Colonic mucosa (tissue), 4 donors: ENCODE measurements around the gene PAPSS2. TPM values are rescaled to one million over a fixed set of nuclear protein-coding genes. Genes with fewer than 3 reads are reported as not detected.

Source experiments
- DNase-seq: peaks from one replicate; pipeline ENCODE4 v3.0.0-alpha.2; 2020
- H3K27ac ChIP-seq: fragments of 200-600 bp; one replicate; pipeline ENCODE4 v1.8.0; 2021
- H3K27me3 ChIP-seq: fragments of 200-600 bp; one replicate; pipeline ENCODE4 v1.8.0; 2021
- H3K36me3 ChIP-seq: fragments of 200-600 bp; one replicate; pipeline ENCODE4 v1.8.0; 2021
- H3K4me1 ChIP-seq: fragments of 200-600 bp; one replicate; pipeline ENCODE4 v1.8.0; 2021; ENCODE audit warnings: mild to moderate bottlenecking
- H3K4me3 ChIP-seq: fragments of 200-600 bp; one replicate; pipeline ENCODE4 v1.8.0; 2021
- H3K9ac ChIP-seq, 2 donors: one replicate each; pipeline ENCODE4 v1.7.0; 2013; ENCODE audit warnings: control low read depth in 2 of 2, low read depth in 2 of 2, low read length in 2 of 2
- H3K9me3 ChIP-seq: fragments of 200-600 bp; one replicate; pipeline ENCODE4 v1.8.0; 2021
- CTCF ChIP-seq: fragments of 200-600 bp; IDR thresholded peaks from one replicate; pipeline ENCODE4 v1.8.0; 2022; ENCODE audit warnings: antibody characterized with exemption, mild to moderate bottlenecking
- intact Hi-C: fragments of 100-400 bp; cut with DNase I; formaldehyde crosslinking; loops from one replicate; pipeline ENCODE4 v1.14.1; 2022
- total RNA-seq, 2 donors: library from RNA; stranded (reverse); fragmentation: NEBNext Ultra II Directional in 1 of 2; extraction: Animal tissue kit (Norgen Biotek cat#: 25700) in 1 of 2; gene quantifications; one replicate each; pipeline ENCODE4 v1.2.1, GENCODE V29; 2021
- donor health status: healthy.
- donor health status: DM: no; HTN: no; CAD: no.
- donor health status: DM: no; HTN: no; CAD: no.

The PAPSS2 gene
- total RNA-seq, 2 donors from 2014 or later: 279 to 310 TPM

GRCh38 chr10:87652261-87652660 is 7.4 kb upstream of the PAPSS2 start:
- intact Hi-C loops: loop anchor here (10.0 kb wide), 1 partner anchor 117 kb away; no protein-coding TSS in a partner anchor
- H3K9ac ChIP-seq: no peak overlapping the region
- H3K4me1 ChIP-seq: no peaks in the 10 kb centered on the region
- H3K9me3 ChIP-seq: no peaks in the 10 kb centered on the region
- no peak for TF ChIP-seq CTCF
- H3K36me3 ChIP-seq: no peaks in the 10 kb centered on the region
- no peak for DNase-seq
- H3K27ac ChIP-seq: no peak overlapping the region
- no peak overlapping the region for H3K4me3 ChIP-seq
- H3K27me3 ChIP-seq: no peaks in the 10 kb centered on the region

GRCh38 chr10:87654212-87654611 is 5.5 kb upstream of the PAPSS2 start:
- H3K36me3 ChIP-seq: no peaks in the 10 kb centered on the region
- no peaks in the 10 kb centered on the region for H3K4me1 ChIP-seq
- no peak overlapping the region for H3K4me3 ChIP-seq
- intact Hi-C loops: loop anchor here (10.0 kb wide), 1 partner anchor 119 kb away; no protein-coding TSS in a partner anchor
- H3K27me3 ChIP-seq: no peaks in the 10 kb centered on the region
- DNase-seq: no peak
- TF ChIP-seq CTCF: no peak
- no peak overlapping the region for H3K9ac ChIP-seq
- no peak overlapping the region for H3K27ac ChIP-seq
- H3K9me3 ChIP-seq: no peaks in the 10 kb centered on the region

- no peak for DNase-seq
- peak overlapping the region; percentile 34 for H3K27ac ChIP-seq
- H3K9me3 ChIP-seq: no peaks in the 10 kb centered on the region
- H3K9ac ChIP-seq: no peak overlapping the region
- intact Hi-C loops: loop anchor here (2.0 to 10.0 kb wide), 3 partner anchors 78 to 122 kb away; no protein-coding TSS in a partner anchor
- H3K4me3 ChIP-seq: no peak overlapping the region
- no peaks in the 10 kb centered on the region for H3K4me1 ChIP-seq
- H3K36me3 ChIP-seq: no peaks in the 10 kb centered on the region
- TF ChIP-seq CTCF: peak; percentile 55
- no peaks in the 10 kb centered on the region for H3K27me3 ChIP-seq
Observed at GRCh38 chr10:87656431-87657072, 3.1 kb upstream of the PAPSS2 start.

- H3K27ac ChIP-seq: peak overlapping the region; percentile 34
Observed at GRCh38 chr10:87657371-87657770, 2.3 kb upstream of the PAPSS2 start.

GRCh38 chr10:87658321-87658795 is 1.3 kb upstream of the PAPSS2 start:
- Histone ChIP-seq H3K27me3 (no peaks in the 10 kb centered on the region), H3K4me1 (no peaks in the 10 kb centered on the region), H3K36me3 (no peaks in the 10 kb centered on the region), H3K9ac (peak overlapping the region in 1 of 2 donors; percentile 3), H3K27ac (no peak overlapping the region), H3K9me3 (no peaks in the 10 kb centered on the region), H3K4me3 (no peak overlapping the region)
- intact Hi-C loops: loop anchor here (5.0 to 10.0 kb wide), 2 partner anchors 114 to 124 kb away; no protein-coding TSS in a partner anchor
- TF ChIP-seq CTCF: no peak
- no peak for DNase-seq

More at GRCh38 chr10:87657371-87657770, 2.3 kb upstream of the PAPSS2 start:
- H3K36me3 ChIP-seq: no peaks in the 10 kb centered on the region
- H3K4me1 ChIP-seq: no peaks in the 10 kb centered on the region
- no peaks in the 10 kb centered on the region for H3K9me3 ChIP-seq
- no peak for DNase-seq
- no peak overlapping the region for H3K4me3 ChIP-seq
- intact Hi-C loops: loop anchor here (2.0 to 10.0 kb wide), 3 partner anchors 77 to 123 kb away; no protein-coding TSS in a partner anchor
- no peak overlapping the region for H3K9ac ChIP-seq
- H3K27me3 ChIP-seq: no peaks in the 10 kb centered on the region
- no peak for TF ChIP-seq CTCF
